ENCODE results near the gene CHAF1B. TPM values are rescaled to one million over a fixed set of nuclear protein-coding genes. Genes with fewer than 3 reads are reported as not detected.

The CHAF1B gene
- total and polyA plus RNA-seq, 9 of the 15 experiments (the other 6 are each of a cell fraction or from before 2014, with no cell fraction given), result 7.5 to 36.8 (median 21.0) TPM

DNA sequence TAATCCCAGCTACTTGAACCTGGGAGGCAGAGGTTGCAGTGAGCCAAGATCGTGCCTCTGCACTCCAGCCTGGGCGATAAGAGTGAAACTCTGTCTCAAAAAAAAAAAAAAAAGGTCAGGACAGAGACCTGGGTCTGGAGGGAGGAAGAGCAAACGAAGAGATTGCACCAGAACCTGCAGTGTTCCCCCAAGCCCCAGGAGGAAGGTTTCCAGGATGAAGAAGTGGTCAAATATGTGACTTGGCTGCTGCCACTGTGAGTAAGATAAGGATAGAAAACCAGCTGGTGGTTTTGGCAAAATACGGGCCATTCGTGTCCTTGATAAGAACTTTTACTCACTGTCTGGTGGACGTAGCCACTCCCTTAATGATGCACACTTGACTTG, 52.5 kb downstream of the CHAF1B start (continued):
- TF ChIP-seq ARID1B (IDR thresholded peaks at IDR 0.05), result peak; percentile 71
- no peak for TF ChIP-seq GATAD2B (IDR thresholded peaks at IDR 0.05; ENCODE audit: borderline replicate concordance)
- no peak for TF ChIP-seq SIX5 (IDR thresholded peaks at IDR 0.05; ENCODE audit: borderline replicate concordance in 1 of 2, insufficient read depth in 1 of 2, low read depth in 1 of 2, low read length in 2 of 2)
- TF ChIP-seq PHB2 (IDR thresholded peaks at IDR 0.05; ENCODE audit: low read depth), result 0 out of 2 replicates have a peak, but pooled peaks have one; percentile 20
- TF ChIP-seq CBFA2T3 (IDR thresholded peaks at IDR 0.05), result peak; percentile 81
- no peak for TF ChIP-seq IRF2 (CRISPR knock-in tag; IDR thresholded peaks at IDR 0.05)
- TF ChIP-seq TARDBP (IDR thresholded peaks at IDR 0.05), result no peak
- TF ChIP-seq RBM25 (IDR thresholded peaks at IDR 0.05; ENCODE audit: low read depth, low read length, severe bottlenecking), result no peak
- TF ChIP-seq MIER1 (IDR thresholded peaks at IDR 0.05; ENCODE audit: low read depth), result no peak
- TF ChIP-seq EGR1 (conservative IDR thresholded peaks at IDR 0.05), result no peak
- no peak for TF ChIP-seq ZNF584 (CRISPR knock-in tag; IDR thresholded peaks at IDR 0.05; ENCODE audit: low read depth)
- TF ChIP-seq RAD51 (IDR thresholded peaks at IDR 0.05; ENCODE audit: borderline replicate concordance, low read depth), result peak; percentile 31; the same call in 1 of the 2 replicates
- TF ChIP-seq TEAD1 (CRISPR knock-in tag; IDR thresholded peaks at IDR 0.05), result 0 out of 4 replicates have a peak, but pooled peaks of 1 of the 2 experiments have one; percentile 46
- TF ChIP-seq ATF1 (CRISPR knock-in tag; IDR thresholded peaks at IDR 0.05), result no peak
- TF ChIP-seq ATF1 (tag; IDR thresholded peaks at IDR 0.05), result 0 out of 2 replicates have a peak, but pooled peaks have one; percentile 23
- TF ChIP-seq DACH1 (IDR thresholded peaks at IDR 0.05; ENCODE audit: partially characterized antibody), result peak; percentile 50
- TF ChIP-seq DLX4 (CRISPR knock-in tag; IDR thresholded peaks at IDR 0.05), result no peak
- TF ChIP-seq TBP (optimal IDR thresholded peaks at IDR 0.05; ENCODE audit: low read depth, low read length), result no peak
- no peak for TF ChIP-seq IRF9 (tag; IDR thresholded peaks at IDR 0.05)
- TF ChIP-seq MLLT1 (IDR thresholded peaks at IDR 0.05), result 0 out of 4 replicates have a peak, but pooled peaks of 1 of the 2 experiments have one; percentile 47
- no peak for TF ChIP-seq HLTF (IDR thresholded peaks at IDR 0.05)
- TF ChIP-seq EP300 (IDR thresholded peaks at IDR 0.05; ENCODE audit: low read length), result peak; percentile 34; the same call in 1 of the 2 replicates
- TF ChIP-seq MYC (IDR thresholded peaks at IDR 0.05; ENCODE audit: low read depth, low read length), result no peak
- TF ChIP-seq MYC (CRISPR knock-in tag; IDR thresholded peaks at IDR 0.05; ENCODE audit: borderline replicate concordance, low read depth), result no peak
- TF ChIP-seq UBTF (IDR thresholded peaks at IDR 0.05; ENCODE audit: borderline replicate concordance in 1 of 2, low read depth in 2 of 2, low read length in 2 of 2), result no peak
- no peak for TF ChIP-seq PHF20 (IDR thresholded peaks at IDR 0.05; ENCODE audit: partially characterized antibody)
- TF ChIP-seq ZNF384 (IDR thresholded peaks at IDR 0.05; ENCODE audit: low read depth, low read length), result no peak; the same call in none of the 2 replicates
- TF ChIP-seq SOX6 (IDR thresholded peaks at IDR 0.05), result 0 out of 2 replicates have a peak, but pooled peaks have one; percentile 27
